HG03457 (cell line): ENCODE results near the gene C16orf74.

ENCODE experiments used
- ATAC-seq: cut with Tn5 transposase; IDR thresholded peaks from one replicate; pipeline ENCODE4 v1.9.1; 2021; ENCODE audit warnings: moderate number of reproducible peaks; ENCODE audit not compliant: unreplicated experiment

Gene C16orf74

GRCh38 chr16:85677383-85677967, 73.4 kb downstream of the C16orf74 start:
- ATAC-seq: no peak

- no peak for ATAC-seq
These were observed 74.4 kb downstream of the C16orf74 start for GRCh38 chr16:85676466-85676865.

- no peak for ATAC-seq
These were observed 75.5 kb downstream of the C16orf74 start for GRCh38 chr16:85675251-85675874.

GRCh38 chr16:85674828-85675227, 76.1 kb downstream of the C16orf74 start:
- no peak for ATAC-seq

GRCh38 chr16:85674418-85674755, 76.5 kb downstream of the C16orf74 start:
- ATAC-seq: no peak

GRCh38 chr16:85673529-85674417, 77.1 kb downstream of the C16orf74 start:
- ATAC-seq: no peak

- ATAC-seq: no peak
These were observed 80.1 kb downstream of the C16orf74 start for GRCh38 chr16:85670840-85671239.

GRCh38 chr16:85668676-85669424, 82.0 kb downstream of the C16orf74 start:
- ATAC-seq: no peak

GRCh38 chr16:85667841-85668413, 83.0 kb downstream of the C16orf74 start:
- ATAC-seq: no peak

GRCh38 chr16:85667261-85667660, 83.6 kb downstream of the C16orf74 start:
- no peak for ATAC-seq

GRCh38 chr16:85665929-85666328, 85.0 kb downstream of the C16orf74 start:
- ATAC-seq: no peak

GRCh38 chr16:85665373-85665740, 85.5 kb downstream of the C16orf74 start:
- no peak for ATAC-seq

- ATAC-seq: no peak
These were observed 86.1 kb downstream of the C16orf74 start for GRCh38 chr16:85664580-85665372.

GRCh38 chr16:85663891-85664321, 87.0 kb downstream of the C16orf74 start:
- ATAC-seq: no peak

GRCh38 chr16:85662976-85663830, 87.7 kb downstream of the C16orf74 start:
- no peak for ATAC-seq

GRCh38 chr16:85662482-85662812, 88.4 kb downstream of the C16orf74 start:
- ATAC-seq: no peak

- ATAC-seq: no peak
These were observed 89.0 kb downstream of the C16orf74 start for GRCh38 chr16:85661740-85662481.

- no peak for ATAC-seq
These were observed 89.8 kb downstream of the C16orf74 start for GRCh38 chr16:85660843-85661739.
